ENCODE results near the gene LAMTOR1.

Gene LAMTOR1

GRCh38 chr11:72125956-72126355 lies 22.9 kb upstream of the LAMTOR1 start:
- Histone ChIP-seq H4K8ac (ENCODE audit: low read depth, low read length) (no peak overlapping the region), H3K4me2 (ENCODE audit: insufficient read depth, low read length, poor library complexity, severe bottlenecking) (no peak overlapping the region), H3K4me1 (ENCODE audit: control insufficient read depth in 2 of 2, insufficient read depth in 1 of 2, low read depth in 1 of 2, low read length in 2 of 2) (no peaks in the 10 kb centered on the region), H3K9me3 (replicated peaks in 1 of 2; ENCODE audit: control insufficient read depth in 2 of 2, insufficient read depth in 1 of 2, low read depth in 1 of 2, low read length in 2 of 2) (peaks cover 0 to 8% of the 10 kb centered on the region in 2 donors), H2BK120ac (ENCODE audit: low read depth, low read length) (no peak overlapping the region), H2BK15ac (ENCODE audit: low read length) (no peak overlapping the region), H3K18ac (ENCODE audit: low read length) (no peak overlapping the region), H3K27me3 (ENCODE audit: control insufficient read depth in 3 of 3, insufficient read depth in 3 of 3, low read depth in 1 of 3, low read length in 3 of 3) (no peaks in the 10 kb centered on the region), H3K14ac (ENCODE audit: low read length) (no peak overlapping the region), H3K27ac (replicated peaks; ENCODE audit: low read length) (no peak overlapping the region), H3K4me3 (ENCODE audit: low read length in 2 of 2) (no peak overlapping the region), H2AFZ (ENCODE audit: low read length) (no peak overlapping the region), H2BK12ac (ENCODE audit: low read length) (no peak overlapping the region), H3K4ac (ENCODE audit: low read length) (no peak overlapping the region), H2AK5ac (ENCODE audit: low read depth, low read length) (no peak overlapping the region), H2BK5ac (ENCODE audit: low read length) (no peak overlapping the region), H3K9ac (ENCODE audit: low read depth, low read length, poor library complexity) (no peak overlapping the region), H3K23ac (ENCODE audit: low read depth, low read length, poor library complexity) (no peak overlapping the region), H3K36me3 (replicated peaks in 1 of 2; ENCODE audit: control insufficient read depth in 2 of 2, insufficient read depth in 2 of 2, low read length in 2 of 2) (no peaks in the 10 kb centered on the region), H4K91ac (ENCODE audit: low read depth, low read length, poor library complexity) (no peak overlapping the region), H3K79me1 (ENCODE audit: low read depth, low read length) (no peaks in the 10 kb centered on the region)
- no peak for DNase-seq (ENCODE audit: low spot score)
- no CpG with 5 or more reads among the region's 1 CpG for WGBS, 2 donors (ENCODE audit: extremely low coverage in 2 of 2, insufficient read length in 2 of 2, insufficient replicate concordance in 1 of 2)

GRCh38 chr11:72124046-72124445 lies 20.9 kb upstream of the LAMTOR1 start:
- no peak for DNase-seq (ENCODE audit: low spot score)
- Histone ChIP-seq H4K91ac (ENCODE audit: low read depth, low read length, poor library complexity) (no peak overlapping the region), H3K4me1 (ENCODE audit: control insufficient read depth in 2 of 2, insufficient read depth in 1 of 2, low read depth in 1 of 2, low read length in 2 of 2) (no peaks in the 10 kb centered on the region), H3K36me3 (replicated peaks in 1 of 2; ENCODE audit: control insufficient read depth in 2 of 2, insufficient read depth in 2 of 2, low read length in 2 of 2) (no peaks in the 10 kb centered on the region), H3K18ac (ENCODE audit: low read length) (no peak overlapping the region), H3K4me3 (ENCODE audit: low read length in 2 of 2) (no peak overlapping the region), H2BK12ac (ENCODE audit: low read length) (no peak overlapping the region), H3K79me1 (ENCODE audit: low read depth, low read length) (no peaks in the 10 kb centered on the region), H3K14ac (ENCODE audit: low read length) (no peak overlapping the region), H3K4ac (ENCODE audit: low read length) (no peak overlapping the region), H3K27ac (replicated peaks; ENCODE audit: low read length) (no peak overlapping the region), H3K23ac (ENCODE audit: low read depth, low read length, poor library complexity) (no peak overlapping the region), H2BK5ac (ENCODE audit: low read length) (no peak overlapping the region), H2BK120ac (ENCODE audit: low read depth, low read length) (no peak overlapping the region), H3K27me3 (ENCODE audit: control insufficient read depth in 3 of 3, insufficient read depth in 3 of 3, low read depth in 1 of 3, low read length in 3 of 3) (no peaks in the 10 kb centered on the region), H2BK15ac (ENCODE audit: low read length) (no peak overlapping the region), H2AFZ (ENCODE audit: low read length) (no peak overlapping the region), H3K9ac (ENCODE audit: low read depth, low read length, poor library complexity) (no peak overlapping the region), H3K4me2 (ENCODE audit: insufficient read depth, low read length, poor library complexity, severe bottlenecking) (no peak overlapping the region), H4K8ac (ENCODE audit: low read depth, low read length) (no peak overlapping the region), H2AK5ac (ENCODE audit: low read depth, low read length) (no peak overlapping the region), H3K9me3 (replicated peaks in 1 of 2; ENCODE audit: control insufficient read depth in 2 of 2, insufficient read depth in 1 of 2, low read depth in 1 of 2, low read length in 2 of 2) (peaks cover 0 to 5% of the 10 kb centered on the region in 2 donors)
- no CpG with 5 or more reads among the region's 6 CpGs for WGBS, 2 donors (ENCODE audit: extremely low coverage in 2 of 2, insufficient read length in 2 of 2, insufficient replicate concordance in 1 of 2)

DNA sequence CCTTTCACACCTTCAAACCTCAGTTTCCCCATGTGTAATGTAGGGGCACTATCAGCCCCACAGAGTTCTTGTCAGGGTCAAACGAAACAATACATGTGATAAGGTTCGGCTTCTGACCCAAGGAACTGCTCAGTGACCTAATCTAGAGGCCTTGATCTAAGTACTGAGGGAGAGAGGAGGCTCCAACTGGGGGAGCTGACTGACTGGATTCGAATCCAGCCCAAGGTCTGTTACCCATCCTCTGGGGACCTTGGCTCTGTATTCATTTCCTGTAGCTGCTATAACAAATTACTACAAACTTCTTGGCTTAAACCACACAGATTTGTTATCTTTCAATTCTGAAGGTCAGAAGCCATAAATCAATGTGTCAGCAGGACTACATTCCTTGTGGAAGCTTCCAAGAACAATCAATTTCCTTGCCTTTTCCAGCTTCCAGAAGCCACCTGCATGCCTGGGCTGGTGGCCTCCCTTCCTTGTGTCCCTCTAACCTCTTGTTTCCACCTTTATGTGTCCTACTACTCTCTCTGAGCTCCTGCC lies 20.1 kb upstream of the LAMTOR1 start:
- H3K27me3 ChIP-seq (ENCODE audit: control insufficient read depth in 3 of 3, insufficient read depth in 3 of 3, low read depth in 1 of 3, low read length in 3 of 3) = no peaks in the 10 kb centered on the region
- H3K4me1 ChIP-seq (ENCODE audit: control insufficient read depth in 2 of 2, insufficient read depth in 1 of 2, low read depth in 1 of 2, low read length in 2 of 2) = no peaks in the 10 kb centered on the region
- no peak overlapping the region for H3K18ac ChIP-seq (ENCODE audit: low read length)
- no peak overlapping the region for H3K9ac ChIP-seq (ENCODE audit: low read depth, low read length, poor library complexity)
- H2BK15ac ChIP-seq (ENCODE audit: low read length) = no peak overlapping the region
- WGBS, 2 donors (ENCODE audit: extremely low coverage in 2 of 2, insufficient read length in 2 of 2, insufficient replicate concordance in 1 of 2) = no CpG with 5 or more reads among the region's 3 CpGs
- H3K23ac ChIP-seq (ENCODE audit: low read depth, low read length, poor library complexity) = no peak overlapping the region
- no peak overlapping the region for H2BK5ac ChIP-seq (ENCODE audit: low read length)
- H2BK12ac ChIP-seq (ENCODE audit: low read length) = no peak overlapping the region
- no peak overlapping the region for H2AK5ac ChIP-seq (ENCODE audit: low read depth, low read length)
- H3K4ac ChIP-seq (ENCODE audit: low read length) = no peak overlapping the region
- no peak overlapping the region for H3K4me2 ChIP-seq (ENCODE audit: insufficient read depth, low read length, poor library complexity, severe bottlenecking)
- H3K4me3 ChIP-seq (ENCODE audit: low read length in 2 of 2) = no peak overlapping the region
- no peak overlapping the region for H3K14ac ChIP-seq (ENCODE audit: low read length)
- H4K8ac ChIP-seq (ENCODE audit: low read depth, low read length) = no peak overlapping the region
- H3K27ac ChIP-seq (replicated peaks; ENCODE audit: low read length) = no peak overlapping the region
- H2AFZ ChIP-seq (ENCODE audit: low read length) = no peak overlapping the region
- no peak for DNase-seq (ENCODE audit: low spot score)
- H4K91ac ChIP-seq (ENCODE audit: low read depth, low read length, poor library complexity) = no peak overlapping the region
- no peaks in the 10 kb centered on the region for H3K9me3 ChIP-seq (replicated peaks in 1 of 2; ENCODE audit: control insufficient read depth in 2 of 2, insufficient read depth in 1 of 2, low read depth in 1 of 2, low read length in 2 of 2)
- H3K79me1 ChIP-seq (ENCODE audit: low read depth, low read length) = no peaks in the 10 kb centered on the region
- H2BK120ac ChIP-seq (ENCODE audit: low read depth, low read length) = no peak overlapping the region
- no peaks in the 10 kb centered on the region for H3K36me3 ChIP-seq (replicated peaks in 1 of 2; ENCODE audit: control insufficient read depth in 2 of 2, insufficient read depth in 2 of 2, low read length in 2 of 2)

- no peaks in the 10 kb centered on the region for H3K27me3 ChIP-seq (ENCODE audit: control insufficient read depth in 3 of 3, insufficient read depth in 3 of 3, low read depth in 1 of 3, low read length in 3 of 3)
- no peak overlapping the region for H2BK5ac ChIP-seq (ENCODE audit: low read length)
- H3K18ac ChIP-seq (ENCODE audit: low read length) = no peak overlapping the region
- no peak overlapping the region for H2BK15ac ChIP-seq (ENCODE audit: low read length)
- H3K4me3 ChIP-seq (ENCODE audit: low read length in 2 of 2) = no peak overlapping the region
- H3K27ac ChIP-seq (replicated peaks; ENCODE audit: low read length) = no peak overlapping the region
- H3K36me3 ChIP-seq (replicated peaks in 1 of 2; ENCODE audit: control insufficient read depth in 2 of 2, insufficient read depth in 2 of 2, low read length in 2 of 2) = no peaks in the 10 kb centered on the region
- H3K4ac ChIP-seq (ENCODE audit: low read length) = no peak overlapping the region
- H3K14ac ChIP-seq (ENCODE audit: low read length) = no peak overlapping the region
- H2BK120ac ChIP-seq (ENCODE audit: low read depth, low read length) = no peak overlapping the region
- no peaks in the 10 kb centered on the region for H3K9me3 ChIP-seq (replicated peaks in 1 of 2; ENCODE audit: control insufficient read depth in 2 of 2, insufficient read depth in 1 of 2, low read depth in 1 of 2, low read length in 2 of 2)
- no peaks in the 10 kb centered on the region for H3K79me1 ChIP-seq (ENCODE audit: low read depth, low read length)
- H3K4me2 ChIP-seq (ENCODE audit: insufficient read depth, low read length, poor library complexity, severe bottlenecking) = no peak overlapping the region
- no peak overlapping the region for H4K8ac ChIP-seq (ENCODE audit: low read depth, low read length)
- WGBS, 2 donors (ENCODE audit: extremely low coverage in 2 of 2, insufficient read length in 2 of 2, insufficient replicate concordance in 1 of 2) = no CpG with 5 or more reads among the region's 1 CpG
- no peak for DNase-seq (ENCODE audit: low spot score)
- H3K9ac ChIP-seq (ENCODE audit: low read depth, low read length, poor library complexity) = no peak overlapping the region
- no peak overlapping the region for H2AK5ac ChIP-seq (ENCODE audit: low read depth, low read length)
- no peak overlapping the region for H2BK12ac ChIP-seq (ENCODE audit: low read length)
- H4K91ac ChIP-seq (ENCODE audit: low read depth, low read length, poor library complexity) = no peak overlapping the region
- no peak overlapping the region for H2AFZ ChIP-seq (ENCODE audit: low read length)
- H3K23ac ChIP-seq (ENCODE audit: low read depth, low read length, poor library complexity) = no peak overlapping the region
- H3K4me1 ChIP-seq (ENCODE audit: control insufficient read depth in 2 of 2, insufficient read depth in 1 of 2, low read depth in 1 of 2, low read length in 2 of 2) = no peaks in the 10 kb centered on the region
These were observed 19.5 kb upstream of the LAMTOR1 start for GRCh38 chr11:72122607-72123006.

All from neuronal stem cell (in vitro differentiated cells).